ENCODE data around the gene BCL11A.

- no peak for TF ChIP-seq CTCF (IDR thresholded peaks at IDR 0.05)
- no peak for TF ChIP-seq EZH2phosphoT487 (IDR thresholded peaks at IDR 0.05)
- no peak for TF ChIP-seq EZH2 (IDR thresholded peaks at IDR 0.05)
Observed at GRCh38 chr2:60408811-60409530, 144.5 kb downstream of the BCL11A start.

Measured in neural progenitor cell (in vitro differentiated cells).